HL-60/S4 treated with retinoic acid at 250 ng/mL for 4 days and 3 days (cell line): ENCODE data around the gene ANKRD28.
"Not testable (repeated sequence)": the region's sequence is repeated elsewhere in the genome, so short reads cannot be mapped to it uniquely, and the experiment has no call there.

Experiments
- in situ Hi-C: fragments of 300-500 bp; cut with MboI; formaldehyde crosslinking; loops from 2 replicates; pipeline ENCODE4 v1.7.0; 2022; ENCODE audit warnings: low sequenced_read_pairs

Gene ANKRD28

DNA sequence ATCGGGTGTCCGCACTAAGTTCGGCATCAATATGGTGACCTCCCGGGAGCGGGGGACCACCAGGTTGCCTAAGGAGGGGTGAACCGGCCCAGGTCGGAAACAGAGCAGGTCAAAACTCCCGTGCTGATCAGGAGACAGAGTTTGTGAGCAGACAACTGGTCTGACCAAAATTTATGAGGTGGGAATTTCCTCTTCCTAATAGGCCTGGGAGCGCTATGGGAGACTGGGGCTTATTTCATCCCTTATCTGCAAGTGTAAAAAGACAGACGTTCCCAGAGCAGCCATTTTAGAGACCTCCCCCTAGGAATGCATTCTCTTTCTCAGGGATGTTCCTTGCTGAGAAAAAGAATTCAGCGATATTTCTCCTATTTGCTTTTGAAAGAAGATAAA is 59.2 kb downstream of the ANKRD28 start:
- in situ Hi-C loops, result not testable (repeated sequence)

GRCh38 chr3:15731024-15731423 is 66.8 kb downstream of the ANKRD28 start:
- in situ Hi-C loops, result no loop called here

DNA sequence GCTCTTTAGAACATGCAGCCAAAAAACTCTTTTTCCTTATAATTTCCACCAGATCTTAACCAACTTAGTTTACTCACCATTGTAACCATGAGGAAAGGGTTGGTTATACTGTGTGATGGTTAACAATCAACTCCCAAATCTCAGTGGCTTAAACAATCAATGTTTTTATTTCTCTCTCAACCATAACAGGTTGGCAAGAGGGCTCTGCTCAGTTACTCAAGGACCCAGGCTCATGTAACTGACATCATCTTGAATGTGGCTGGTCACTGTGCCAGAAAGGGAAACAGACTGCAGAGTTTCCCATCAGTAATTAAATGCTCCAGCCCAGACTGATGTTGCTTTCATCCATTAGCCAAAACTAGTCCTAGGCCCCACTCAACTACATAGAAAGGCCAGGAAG is 69.0 kb downstream of the ANKRD28 start:
- in situ Hi-C loops, result no loop called here

GRCh38 chr3:15726881-15727280 is 70.9 kb downstream of the ANKRD28 start:
- in situ Hi-C loops, result no loop called here

GRCh38 chr3:15726043-15726442 is 71.7 kb downstream of the ANKRD28 start:
- in situ Hi-C loops, result no loop called here

GRCh38 chr3:15724446-15724845 is 73.3 kb downstream of the ANKRD28 start:
- in situ Hi-C loops, result no loop called here

GRCh38 chr3:15723624-15723884 is 74.2 kb downstream of the ANKRD28 start:
- in situ Hi-C loops, result no loop called here

- in situ Hi-C loops, result no loop called here
Measured at GRCh38 chr3:15722877-15723623, 74.7 kb downstream of the ANKRD28 start.

- in situ Hi-C loops, result no loop called here
Measured at GRCh38 chr3:15716178-15716577, 81.6 kb downstream of the ANKRD28 start.

GRCh38 chr3:15714448-15714847 is 83.3 kb downstream of the ANKRD28 start:
- in situ Hi-C loops, result no loop called here

GRCh38 chr3:15713364-15713763 is 84.4 kb downstream of the ANKRD28 start:
- in situ Hi-C loops, result no loop called here

DNA sequence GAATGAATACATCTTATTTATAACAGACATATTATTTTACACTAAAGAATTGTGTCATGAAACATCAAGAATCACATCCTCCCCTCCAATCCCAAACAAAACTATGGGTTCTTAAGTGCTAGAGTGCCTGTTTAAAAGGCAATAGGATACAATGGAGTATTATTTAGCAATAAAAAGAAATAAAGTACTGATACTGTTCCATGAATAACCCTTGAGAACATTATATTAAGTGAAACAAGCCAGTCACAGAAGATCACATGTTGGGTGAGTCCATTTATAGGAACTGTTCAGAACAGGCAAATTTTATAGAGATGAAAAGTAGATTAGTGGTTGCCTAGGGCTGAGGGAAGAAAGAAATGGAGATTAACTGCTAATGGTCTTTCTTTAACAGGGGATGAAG is 86.5 kb downstream of the ANKRD28 start:
- in situ Hi-C loops, result no loop called here

- in situ Hi-C loops, result no loop called here
Measured at GRCh38 chr3:15708882-15709677, 88.7 kb downstream of the ANKRD28 start.

DNA sequence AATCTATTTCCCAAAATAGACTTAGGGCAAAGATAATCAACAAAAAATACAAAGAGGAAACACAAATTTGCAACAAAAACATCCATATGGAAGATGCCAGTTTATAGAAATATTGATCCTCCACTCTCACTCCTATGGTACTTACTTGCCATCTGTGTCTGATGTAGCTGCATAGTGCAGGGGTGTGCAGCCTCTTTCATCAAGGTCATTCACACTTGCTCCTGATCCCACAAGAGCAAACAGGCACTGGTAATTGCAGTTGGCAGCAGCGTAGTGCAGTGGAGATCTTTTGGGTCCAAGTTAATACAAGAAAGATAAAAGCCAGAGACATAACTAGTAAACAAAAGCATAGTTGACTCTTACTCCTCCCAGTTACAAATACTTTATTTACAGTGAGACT is 90.0 kb downstream of the ANKRD28 start:
- in situ Hi-C loops, result no loop called here

- in situ Hi-C loops, result no loop called here
Measured at GRCh38 chr3:15703346-15703745, 94.4 kb downstream of the ANKRD28 start.

GRCh38 chr3:15694628-15695027 is 103.2 kb downstream of the ANKRD28 start:
- in situ Hi-C loops, result no loop called here

GRCh38 chr3:15693355-15693754 is 104.4 kb downstream of the ANKRD28 start:
- in situ Hi-C loops, result no loop called here

- in situ Hi-C loops, result no loop called here
Measured at GRCh38 chr3:15690748-15691147, 107.0 kb downstream of the ANKRD28 start.

DNA sequence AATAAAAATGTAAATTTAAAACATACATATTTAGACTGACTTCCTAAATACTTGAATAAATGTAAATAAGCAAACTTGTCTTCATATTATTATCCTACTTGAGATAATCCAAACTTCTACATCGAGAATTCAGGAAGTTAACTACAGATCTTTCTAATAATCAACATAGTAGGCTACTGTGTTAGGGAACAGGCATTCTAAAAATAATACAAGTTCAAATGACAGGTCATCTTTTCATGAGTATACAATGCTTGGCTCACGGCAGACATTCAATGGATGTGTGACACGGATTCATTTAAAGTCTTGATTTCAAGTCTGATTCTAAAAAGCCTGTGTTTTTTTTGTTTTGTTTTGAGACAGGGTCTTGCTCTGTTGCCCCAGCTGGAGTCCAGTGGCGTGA is 107.5 kb downstream of the ANKRD28 start:
- in situ Hi-C loops, result no loop called here

- in situ Hi-C loops, result no loop called here
Measured at GRCh38 chr3:15685927-15686326, 111.9 kb downstream of the ANKRD28 start.

- in situ Hi-C loops, result no loop called here
Measured at GRCh38 chr3:15683253-15683652, 114.5 kb downstream of the ANKRD28 start.

DNA sequence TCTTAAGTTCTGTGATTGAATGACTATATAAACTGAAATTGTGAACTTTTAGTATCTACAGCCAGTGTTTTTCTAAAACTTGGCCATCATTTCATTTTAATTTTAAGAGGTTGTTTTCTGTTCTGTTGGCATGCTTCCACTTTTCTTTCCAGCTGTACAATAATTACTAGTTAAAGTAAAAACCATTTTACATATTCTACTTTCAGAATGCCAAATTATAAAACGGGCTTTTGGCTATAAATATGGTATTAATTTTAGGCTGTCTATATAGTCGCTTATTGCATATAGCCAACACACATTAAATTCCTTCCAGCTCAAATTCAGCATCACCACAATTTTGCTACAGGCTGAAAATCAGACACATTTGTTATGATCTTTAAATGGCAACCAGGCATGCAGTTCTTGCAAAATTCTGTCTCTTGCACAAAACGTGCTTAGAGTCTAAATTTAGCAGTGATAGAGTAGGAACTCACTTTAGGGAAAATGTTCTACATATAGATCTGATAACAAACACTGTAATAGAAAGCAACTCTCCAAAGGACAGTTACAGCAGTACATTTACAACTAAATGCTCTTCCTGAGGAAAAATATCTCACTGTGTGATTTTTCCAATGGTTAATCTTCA is 115.1 kb downstream of the ANKRD28 start:
- in situ Hi-C loops, result no loop called here
